ENCODE measurements around the gene E4F1. TPM values are rescaled to one million over a fixed set of nuclear protein-coding genes. Genes with fewer than 3 reads are reported as not detected.

E4F1 gene
- total RNA-seq, 1 experiment from 2014 or later, result 34.4 TPM

- Mint-ChIP-seq H3K36me3 (peaks cover 35% of the 10 kb centered on the region), H3K4me3 (peak overlapping the region; percentile 92), H3K9me3 (no peaks in the 10 kb centered on the region), H3K27ac (peak overlapping the region; percentile 87), H3K27me3 (ENCODE audit: low read depth) (no peaks in the 10 kb centered on the region), H3K4me1 (peaks cover 9% of the 10 kb centered on the region)
- DNase-seq (ENCODE audit: low spot score) (no peak), ATAC-seq (no peak)
- TF ChIP-seq GABPB1 (CRISPR knock-in tag; IDR thresholded peaks at IDR 0.05) (peak; percentile 41; the same call in 1 of the 2 replicates), E2F1 (CRISPR knock-in tag; IDR thresholded peaks at IDR 0.05) (no peak), ATF2 (CRISPR knock-in tag; IDR thresholded peaks at IDR 0.05; ENCODE audit: borderline replicate concordance, low read depth) (no peak), ZNF121 (CRISPR knock-in tag; IDR thresholded peaks at IDR 0.05) (0 out of 2 replicates have a peak, but pooled peaks have one; percentile 8)
- ChIA-PET POLR2A (interaction anchor here (0.8 to 4.7 kb wide), 10 partner anchors 12 to 251 kb away, joined by 3 to 28 read pairs (median 6); partner anchors contain the start of genes ABCA3, BRICD5, DNASE1L2 and MLST8), CTCF (interaction anchor here (0.6 to 3.8 kb wide), 18 partner anchors 9 to 300 kb away, joined by 3 to 62 read pairs (median 5); partner anchors contain the start of genes CASKIN1, DNASE1L2, PGP and TEDC2)
Measured at GRCh38 chr16:2250652-2251295, 27.4 kb downstream of the E4F1 start.

- ChIA-PET POLR2A (interaction anchor here (0.5 to 4.7 kb wide), 15 partner anchors 11 to 1657 kb away, joined by 3 to 28 read pairs (median 6); partner anchors contain the start of genes ABCA3, BRICD5, DNASE1L2 and MLST8), CTCF (interaction anchor here (0.6 to 3.8 kb wide), 27 partner anchors 10 to 882 kb away, joined by 3 to 62 read pairs (median 5); partner anchors contain the start of genes CASKIN1, CEMP1, DNASE1L2 and E4F1)
- DNase-seq (ENCODE audit: low spot score) (peak; percentile 94), ATAC-seq (peak; percentile 93)
- Mint-ChIP-seq H3K36me3 (peaks cover 36% of the 10 kb centered on the region), H3K27me3 (ENCODE audit: low read depth) (no peaks in the 10 kb centered on the region), H3K27ac (peak within 1 kb of the TSS; percentile 98), H3K9me3 (no peaks in the 10 kb centered on the region), H3K4me3 (peak within 1 kb of the TSS; percentile 92), H3K4me1 (peaks cover 9% of the 10 kb centered on the region)
- TF ChIP-seq NFATC4 (CRISPR knock-in tag; IDR thresholded peaks at IDR 0.05) (0 out of 2 replicates have a peak, but pooled peaks have one; percentile 53), E2F5 (CRISPR knock-in tag; IDR thresholded peaks at IDR 0.05) (peak; percentile 95), ETV6 (CRISPR knock-in tag; IDR thresholded peaks at IDR 0.05) (peak; percentile 58; the same call in 1 of the 2 replicates), CREM (CRISPR knock-in tag; IDR thresholded peaks at IDR 0.05) (peak; percentile 69), JUN (CRISPR knock-in tag; IDR thresholded peaks at IDR 0.05) (no peak), ZNF396 (CRISPR knock-in tag; IDR thresholded peaks at IDR 0.05; ENCODE audit: borderline replicate concordance) (no peak), MYBL2 (CRISPR knock-in tag; IDR thresholded peaks at IDR 0.05) (no peak), ARID4B (CRISPR knock-in tag; IDR thresholded peaks at IDR 0.05; ENCODE audit: borderline replicate concordance) (no peak; the same call in 1 of the 2 replicates), NR1H2 (CRISPR knock-in tag; IDR thresholded peaks at IDR 0.05) (no peak), ATF2 (CRISPR knock-in tag; IDR thresholded peaks at IDR 0.05; ENCODE audit: borderline replicate concordance, low read depth) (no peak), RELA (CRISPR knock-in tag; IDR thresholded peaks at IDR 0.05; ENCODE audit: borderline replicate concordance) (peak; percentile 59; the same call in 1 of the 2 replicates), ESRRA (CRISPR knock-in tag; IDR thresholded peaks at IDR 0.05; ENCODE audit: borderline replicate concordance) (peak; percentile 79), RORB (CRISPR knock-in tag; IDR thresholded peaks at IDR 0.05) (no peak), ATF3 (CRISPR knock-in tag; conservative IDR thresholded peaks at IDR 0.05) (no peak), ERG (CRISPR knock-in tag; IDR thresholded peaks at IDR 0.05) (peak; percentile 30; the same call in 1 of the 2 replicates), ZBTB21 (CRISPR knock-in tag; IDR thresholded peaks at IDR 0.05; ENCODE audit: borderline replicate concordance) (peak; percentile 59; the same call in 1 of the 2 replicates), ATF1 (CRISPR knock-in tag; IDR thresholded peaks at IDR 0.05) (0 out of 2 replicates have a peak, but pooled peaks have one; percentile 77)
Measured at GRCh38 chr16:2251296-2252111, 28.1 kb downstream of the E4F1 start, which contains the start of gene ECI1. ECI1 (minus strand) TSS chr16:2251587; CDS start chr16:2251566, 21 bp downstream.
